GM21576 (cell line): ENCODE measurements around the gene MPC1.
A peak's percentile ranks its signal among the peaks of the same experiment; 100 is the strongest.
"Not testable (repeated sequence)": the region's sequence is repeated elsewhere in the genome, so short reads cannot be mapped to it uniquely, and the experiment has no call there.

Source experiments
- ATAC-seq: cut with Tn5 transposase; IDR thresholded peaks from one replicate; pipeline ENCODE4 v1.9.1; 2021; ENCODE audit warnings: mild to moderate bottlenecking, moderate library complexity; ENCODE audit not compliant: unreplicated experiment

MPC1 gene

DNA sequence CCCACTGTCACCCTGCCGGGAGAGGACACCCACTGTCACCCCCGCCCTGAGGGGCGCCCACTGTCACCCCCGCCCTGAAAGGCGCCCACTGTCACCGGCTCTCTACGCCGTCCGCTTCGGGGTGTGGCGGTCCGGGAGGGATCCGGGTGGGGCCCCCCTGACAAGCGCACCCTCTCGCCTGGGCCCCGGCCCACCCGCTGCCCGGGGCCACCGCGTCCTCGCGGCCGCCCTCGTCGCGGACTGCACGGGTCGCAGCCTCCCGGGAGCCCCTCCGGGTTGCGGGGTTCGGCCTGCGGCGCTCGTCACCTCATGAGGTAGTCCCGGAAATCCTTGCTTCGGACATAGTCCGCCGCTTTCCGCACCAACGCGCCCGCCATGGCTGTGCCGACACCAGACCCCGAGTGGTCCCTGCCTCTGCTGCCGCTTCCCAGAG is 224 bp downstream of the MPC1 start:
- ATAC-seq: peak; percentile 6

DNA sequence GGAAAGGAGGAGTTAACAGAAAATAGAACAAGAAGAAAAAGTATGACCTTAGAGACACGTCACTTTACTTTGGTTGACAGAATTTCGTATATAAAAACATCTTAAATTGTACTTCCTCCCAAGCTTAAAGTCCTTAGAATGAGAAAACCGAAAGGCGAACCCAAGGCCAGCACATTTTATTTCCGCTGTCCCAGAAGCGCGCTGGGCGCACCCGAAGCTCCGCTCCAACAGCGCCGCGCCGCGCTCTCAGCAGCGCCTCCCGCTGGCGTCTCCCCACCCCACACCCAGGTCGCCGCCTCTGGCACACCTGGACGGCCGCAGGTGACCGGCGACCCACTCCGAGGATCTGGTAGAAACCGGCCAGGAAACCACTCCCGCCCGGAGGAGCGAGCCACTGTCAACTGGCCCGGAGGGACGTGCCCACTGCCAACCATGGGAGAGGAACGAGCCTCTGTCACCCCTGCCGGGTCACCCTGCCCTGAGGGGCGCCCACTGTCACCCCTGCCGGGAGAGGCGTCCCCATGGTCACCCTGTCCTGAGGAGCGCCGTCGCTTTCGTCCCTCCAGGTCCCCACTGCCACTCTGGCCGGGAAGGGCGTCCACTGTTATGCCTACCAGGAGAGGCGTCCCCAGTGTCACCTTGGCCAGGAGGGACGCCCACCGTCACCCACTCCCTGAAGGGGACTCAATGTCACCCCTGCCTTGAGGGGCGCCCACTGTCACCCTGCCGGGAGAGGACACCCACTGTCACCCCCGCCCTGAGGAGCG is 824 bp downstream of the MPC1 start:
- peak; percentile 57 for ATAC-seq

DNA sequence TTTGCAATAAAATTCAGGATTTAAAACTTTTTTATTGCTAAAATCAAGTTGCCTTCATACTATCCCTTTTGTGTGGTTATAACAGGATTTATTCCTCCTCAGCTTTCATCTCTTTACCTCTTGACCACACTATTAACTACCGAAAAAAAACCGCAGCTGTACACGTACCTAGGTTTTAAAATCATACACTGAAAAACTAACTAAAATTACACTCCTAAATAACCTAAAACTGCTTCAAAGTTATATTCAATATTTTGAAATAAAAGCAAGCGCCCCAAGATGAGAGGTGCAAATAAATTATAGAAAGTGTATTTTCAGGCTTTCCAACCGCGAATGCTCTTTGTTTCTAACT is 1.4 kb downstream of the MPC1 start:
- no peak for ATAC-seq

DNA sequence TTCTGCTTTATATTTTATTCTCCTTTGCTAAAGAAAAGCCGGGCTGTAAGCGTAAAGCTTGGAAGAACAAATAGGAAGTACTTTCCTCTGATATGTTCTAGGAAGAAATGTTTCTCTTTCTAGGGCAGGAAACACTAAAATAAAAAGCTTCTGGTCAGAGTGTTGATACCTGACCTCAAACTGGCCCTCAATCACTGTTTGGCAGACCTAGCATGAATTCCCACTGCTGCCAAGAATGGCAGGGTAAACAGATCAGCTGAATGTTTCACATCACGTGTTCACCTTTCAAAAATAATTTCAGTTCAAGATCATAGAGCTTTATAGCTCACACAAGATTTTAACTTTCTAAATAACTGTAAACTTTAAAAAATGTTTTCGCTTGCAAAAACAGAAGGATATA is 2.9 kb downstream of the MPC1 start:
- ATAC-seq: no peak

DNA sequence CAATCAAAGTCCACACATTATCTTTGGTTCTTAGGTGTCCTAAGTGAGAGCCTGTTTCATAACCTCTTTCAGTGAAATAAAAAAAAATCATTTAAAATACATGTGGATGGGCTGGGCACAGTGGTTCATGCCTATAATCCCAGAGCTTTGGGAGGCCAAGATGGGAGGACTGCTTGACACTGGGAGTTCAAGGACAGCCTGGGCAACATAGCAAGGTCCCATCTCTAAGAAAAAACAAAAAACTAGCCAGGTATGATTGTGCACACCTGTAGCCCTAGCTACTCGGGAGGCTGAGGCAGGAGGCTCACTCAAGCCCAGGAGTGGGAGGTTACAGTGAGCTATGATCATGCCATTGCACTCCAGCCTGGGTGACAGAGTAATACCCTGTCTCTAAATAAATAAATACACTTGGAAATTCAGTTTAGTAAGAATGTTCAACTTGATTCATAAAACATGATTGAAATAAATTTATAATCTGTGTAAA is 3.6 kb downstream of the MPC1 start:
- ATAC-seq: no peak

DNA sequence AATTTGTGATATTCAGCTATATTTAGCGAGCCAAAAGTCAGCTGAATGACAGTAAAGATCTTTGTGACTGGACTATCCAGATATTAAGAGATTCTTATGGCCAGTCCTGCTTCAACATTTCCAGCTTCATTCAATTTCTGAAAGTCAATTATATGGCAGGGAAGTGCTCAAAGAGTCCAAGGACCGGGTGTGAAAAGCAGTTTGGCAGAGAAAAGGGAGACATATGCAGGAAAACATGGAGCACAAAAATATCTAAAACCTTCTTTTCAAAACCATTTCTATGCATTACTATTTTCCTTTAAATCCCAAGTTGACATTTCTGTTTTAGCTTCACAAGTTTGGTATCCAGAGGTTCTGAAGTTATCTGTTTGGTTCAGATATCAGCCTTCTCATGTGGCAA is 5.0 kb downstream of the MPC1 start:
- ATAC-seq: no peak

DNA sequence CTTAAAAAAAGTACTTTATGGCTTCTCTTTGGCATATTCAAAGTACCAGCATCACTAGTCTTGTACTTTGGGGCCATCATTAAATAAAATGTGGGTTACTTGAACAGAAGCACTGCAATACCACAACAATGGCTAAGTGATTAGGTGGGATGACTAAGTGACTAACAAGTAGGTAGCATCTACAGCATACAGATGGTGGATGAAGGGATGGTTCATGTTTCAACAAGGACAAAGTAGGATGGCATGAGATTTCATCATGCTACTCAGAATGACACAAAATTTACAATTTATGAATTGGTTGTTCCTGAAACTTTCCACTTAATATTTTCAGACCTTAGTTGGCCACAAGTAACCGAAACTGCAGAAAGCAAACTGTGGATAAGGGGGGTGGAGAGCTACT is 7.7 kb downstream of the MPC1 start:
- no peak for ATAC-seq

DNA sequence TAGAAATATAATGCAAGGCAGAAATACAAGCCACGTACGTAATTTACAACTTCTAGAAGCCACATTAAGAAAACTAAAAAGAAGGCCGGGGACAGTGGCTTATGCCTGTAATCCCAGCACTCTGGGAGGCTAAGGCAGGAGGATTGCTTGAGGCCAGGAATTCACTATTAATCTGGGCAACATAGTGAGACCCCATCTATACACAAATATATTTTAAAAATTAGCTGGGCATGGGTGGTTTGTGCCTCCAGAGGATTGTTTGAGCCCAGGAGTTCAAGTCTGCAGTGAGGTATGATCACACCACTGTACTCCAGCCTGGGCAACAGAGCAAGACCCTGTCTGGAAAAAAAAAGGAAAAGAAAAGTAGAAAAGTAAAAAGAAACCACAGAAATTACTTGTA is 12.3 kb downstream of the MPC1 start:
- ATAC-seq: no peak

DNA sequence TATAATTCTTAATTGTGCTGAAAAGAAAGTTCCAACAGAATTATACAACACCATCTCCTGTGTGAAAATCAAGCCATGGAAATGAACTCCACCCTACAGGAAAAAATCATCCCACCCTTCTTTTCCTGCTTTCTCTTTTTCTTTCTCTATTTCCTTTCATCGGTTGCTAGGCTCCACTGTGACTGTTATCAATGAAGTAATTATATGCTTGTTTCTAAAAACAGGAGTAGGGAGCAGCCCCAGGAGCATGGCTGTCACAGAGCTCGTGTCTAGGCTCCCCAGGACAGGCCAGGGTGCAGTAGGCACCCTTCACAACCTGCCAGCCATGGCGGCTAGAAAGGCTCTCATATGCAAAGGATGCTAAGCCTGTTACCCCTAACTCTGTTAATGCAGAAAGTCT is 13.0 kb downstream of the MPC1 start:
- ATAC-seq: no peak

DNA sequence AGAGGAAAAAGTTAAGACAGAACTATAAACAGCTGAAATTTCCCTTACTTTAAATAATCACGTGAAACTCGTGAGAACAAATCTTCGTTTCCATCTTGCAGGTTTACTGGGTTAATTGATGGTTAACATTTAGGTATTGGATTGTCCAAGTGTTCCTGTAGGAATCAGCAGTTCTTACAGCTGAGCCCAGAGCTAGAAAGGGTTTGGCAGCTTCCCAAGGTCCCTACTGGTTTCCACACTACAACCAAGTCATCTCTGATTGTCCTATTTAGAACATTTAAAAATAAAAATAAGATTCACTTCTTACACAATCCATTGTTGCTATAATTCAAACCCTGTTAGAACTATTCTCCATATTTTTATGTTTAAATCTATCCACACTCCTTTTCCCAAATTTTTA is 15.8 kb downstream of the MPC1 start:
- ATAC-seq: no peak

DNA sequence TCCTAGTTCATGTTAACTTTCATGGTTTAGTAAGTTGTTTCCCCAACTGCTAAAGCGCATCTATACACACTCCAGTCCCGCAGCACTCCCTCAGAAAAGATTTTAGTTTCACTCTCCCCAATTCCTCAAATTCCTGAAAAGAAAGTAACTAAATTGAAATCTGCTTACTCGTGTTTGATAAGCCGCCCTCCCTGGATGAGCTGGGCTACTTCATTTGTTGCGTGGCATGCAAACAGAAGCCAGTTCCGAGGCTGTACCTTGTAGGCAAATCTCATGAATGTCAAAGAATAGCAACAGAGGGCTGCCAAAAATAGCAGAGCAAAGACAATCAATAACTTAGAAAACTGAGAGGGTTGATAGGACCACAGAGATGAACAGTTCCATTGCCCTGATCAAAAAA is 16.9 kb downstream of the MPC1 start:
- no peak for ATAC-seq

DNA sequence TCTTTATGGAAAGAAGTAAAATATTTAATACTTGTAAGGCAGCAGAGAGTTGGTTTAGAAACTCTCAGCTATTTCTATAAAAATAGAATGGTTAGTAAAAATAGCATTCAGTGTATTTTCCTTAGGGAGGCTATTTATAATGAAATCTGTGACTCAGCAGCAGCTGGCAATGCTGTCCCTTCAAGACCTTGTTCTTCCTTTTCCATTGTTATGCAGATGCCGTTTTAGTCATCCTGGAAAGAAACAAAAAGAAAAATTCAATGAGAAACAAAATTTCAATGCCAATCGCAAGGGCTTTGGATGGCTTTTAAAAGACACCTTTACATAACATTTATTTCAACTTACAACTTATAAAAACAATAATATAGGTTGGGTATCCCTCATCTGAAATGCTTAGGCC is 17.5 kb downstream of the MPC1 start:
- no peak for ATAC-seq

DNA sequence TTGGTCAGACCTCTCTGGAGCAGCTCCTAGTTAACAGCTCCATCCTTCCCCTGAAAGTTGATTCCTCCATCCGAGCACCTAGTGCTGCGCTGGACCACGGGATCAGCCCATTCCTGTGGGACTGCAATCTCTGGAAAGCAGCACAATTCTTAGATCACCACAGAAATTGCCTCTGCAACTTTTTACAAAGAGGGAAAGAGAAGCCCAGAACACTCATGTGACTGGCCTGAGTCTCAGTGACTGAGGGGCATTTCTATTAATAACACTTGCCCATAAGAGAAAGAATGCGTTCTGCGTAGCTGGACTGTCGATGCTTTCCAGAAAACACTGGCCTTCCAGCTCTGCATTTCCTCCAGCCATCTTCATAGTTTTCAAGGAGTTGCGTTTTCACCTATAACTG is 18.3 kb downstream of the MPC1 start:
- ATAC-seq: no peak

DNA sequence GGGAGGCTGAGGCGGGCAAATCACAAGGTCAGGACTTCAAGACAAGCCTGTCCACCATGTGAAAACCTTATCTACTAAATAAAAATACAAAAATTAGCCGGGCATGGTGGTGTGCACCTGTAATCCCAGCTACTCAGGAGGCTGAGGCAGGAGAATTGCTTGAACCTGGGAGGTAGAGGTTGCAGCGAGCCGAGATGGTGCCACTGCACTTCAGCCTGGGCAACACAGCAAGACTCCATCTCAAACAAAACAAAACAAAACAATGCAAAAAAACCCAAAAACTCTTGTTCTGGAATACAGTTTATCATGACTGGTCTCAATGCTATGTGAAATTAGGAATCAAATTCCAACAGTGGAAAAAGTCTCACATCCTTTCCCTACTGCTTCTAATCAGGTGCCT is 20.3 kb downstream of the MPC1 start:
- ATAC-seq: not testable (repeated sequence)

DNA sequence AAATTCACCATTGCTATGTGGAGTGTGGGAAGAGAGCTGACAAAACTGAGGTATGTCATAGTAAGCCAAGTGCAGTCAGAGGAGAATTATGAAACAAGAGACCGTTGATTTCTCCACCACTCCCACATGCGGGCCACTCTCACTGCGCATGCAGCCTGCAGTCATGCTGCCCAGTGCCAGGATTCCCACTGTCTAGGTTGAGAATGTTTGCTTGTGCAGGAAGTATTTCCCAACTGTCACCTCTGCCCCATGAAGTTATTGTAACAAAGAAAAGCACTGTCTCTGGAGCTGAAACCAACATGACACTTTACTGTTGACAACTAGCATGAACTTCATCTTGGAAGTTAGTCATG is 21.7 kb downstream of the MPC1 start:
- ATAC-seq: no peak

DNA sequence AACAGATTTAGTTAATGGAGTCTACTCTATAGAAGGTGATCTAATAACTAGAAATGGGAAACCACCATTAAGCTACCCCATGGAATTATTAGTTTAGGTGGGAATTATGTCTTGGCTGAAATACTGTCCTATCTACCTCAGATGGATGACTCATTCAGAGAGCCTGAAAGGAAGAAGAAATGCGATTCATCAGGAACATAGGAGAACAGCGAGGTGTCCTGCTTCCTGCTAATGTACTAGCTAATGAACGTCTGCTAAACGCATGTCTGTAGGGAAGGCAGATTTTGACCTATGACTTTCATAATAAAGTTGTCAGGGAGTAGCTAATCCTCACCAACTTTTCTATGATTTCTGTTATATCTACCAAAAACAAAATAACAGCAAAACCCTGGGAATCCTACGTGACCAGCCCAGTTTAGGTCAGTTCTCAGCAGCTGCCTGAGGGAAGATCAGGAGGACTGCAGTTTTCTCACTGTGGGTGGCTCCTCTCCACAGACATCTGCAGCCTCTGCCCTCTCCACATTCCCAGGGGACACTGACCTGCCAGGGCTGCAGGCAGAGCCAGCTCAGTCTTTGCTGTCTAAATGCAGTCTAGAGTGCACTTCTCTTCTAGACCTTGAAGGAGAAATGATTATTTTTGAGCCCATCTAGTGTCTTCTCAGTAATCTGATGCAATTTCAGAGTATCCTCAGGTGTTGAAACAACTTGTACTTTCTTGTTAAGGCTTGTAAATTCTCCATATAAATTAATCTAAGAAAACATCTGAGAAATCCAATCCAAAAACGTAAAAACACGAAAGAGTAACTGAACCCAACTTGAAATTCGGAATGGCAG is 22.3 kb downstream of the MPC1 start:
- ATAC-seq: no peak

DNA sequence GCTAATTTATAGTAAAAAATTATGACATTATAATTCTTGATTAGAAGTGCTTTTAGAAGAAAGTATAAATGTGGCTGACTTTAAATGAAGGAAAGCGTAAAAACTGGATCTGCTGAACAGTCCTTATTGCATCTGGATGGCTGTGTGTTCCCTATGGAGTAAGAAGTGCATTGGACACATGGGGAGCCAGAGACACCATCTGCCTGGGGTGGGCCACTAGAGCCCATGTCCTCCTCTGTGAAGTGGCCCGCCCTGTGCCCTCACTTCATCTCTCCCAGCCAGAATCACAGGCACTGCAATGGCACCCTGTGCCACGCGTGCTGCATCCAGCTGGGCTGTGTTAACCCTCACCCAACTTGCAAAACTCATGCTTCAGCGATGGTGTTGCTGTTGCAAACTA is 27.2 kb downstream of the MPC1 start:
- ATAC-seq: no peak

DNA sequence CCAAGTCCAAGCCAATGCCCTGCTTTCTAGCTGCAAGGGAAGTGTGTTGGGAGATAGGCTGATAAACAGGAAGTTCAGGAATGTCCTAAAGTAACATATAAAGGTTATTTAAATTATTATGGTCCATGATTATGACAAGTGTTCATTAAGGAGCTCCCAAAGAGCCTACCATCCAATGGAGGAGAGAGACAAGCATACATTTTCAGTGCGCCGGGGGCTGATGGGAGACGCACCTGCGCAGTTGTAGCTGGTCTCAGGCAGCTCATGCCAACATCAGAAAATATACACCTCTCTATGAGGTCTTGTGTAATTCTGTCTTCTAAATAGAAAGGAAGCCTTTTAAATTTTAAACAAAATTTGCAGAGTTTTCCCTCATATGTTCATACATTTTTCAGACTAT is 27.8 kb downstream of the MPC1 start:
- ATAC-seq: no peak

DNA sequence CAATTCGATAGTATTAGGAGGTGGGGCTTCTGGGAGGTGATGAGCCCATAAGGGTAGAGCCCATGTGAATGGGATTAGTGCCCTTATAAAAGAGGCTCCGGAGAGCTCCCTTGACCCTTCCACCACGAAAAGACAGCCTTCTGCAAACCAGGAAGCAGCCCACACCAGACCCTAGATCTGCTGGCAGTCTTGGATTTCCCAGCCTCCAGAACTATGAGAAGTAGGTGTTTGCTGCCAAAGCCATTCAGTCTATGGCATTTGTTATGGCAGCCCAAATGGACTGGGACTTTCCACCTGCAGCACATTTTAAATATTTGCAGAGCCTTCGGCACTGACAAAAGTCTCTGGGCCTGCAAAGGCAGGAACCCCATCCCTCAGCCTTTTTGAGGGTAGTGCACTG is 28.6 kb downstream of the MPC1 start:
- ATAC-seq: no peak

DNA sequence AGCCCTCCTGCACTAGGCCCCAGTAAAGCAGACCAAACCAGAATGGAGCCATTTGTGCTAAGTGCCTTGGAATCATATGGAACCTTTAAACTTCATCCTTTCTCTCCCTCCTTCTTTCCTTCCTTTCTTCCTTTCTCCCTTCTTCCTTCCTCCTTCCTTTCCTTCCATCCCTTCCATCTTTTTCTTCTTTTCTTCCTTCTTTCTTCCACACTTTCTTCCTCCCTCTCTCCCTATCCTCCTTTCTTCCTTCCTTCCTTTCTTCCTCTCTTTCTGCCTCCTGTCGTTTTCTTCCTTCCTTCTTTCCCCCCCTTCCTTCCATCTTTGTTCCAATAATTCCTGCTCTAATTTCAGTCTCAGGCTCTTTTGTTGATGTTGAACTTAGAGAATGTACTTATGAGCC is 29.2 kb downstream of the MPC1 start:
- ATAC-seq: no peak

DNA sequence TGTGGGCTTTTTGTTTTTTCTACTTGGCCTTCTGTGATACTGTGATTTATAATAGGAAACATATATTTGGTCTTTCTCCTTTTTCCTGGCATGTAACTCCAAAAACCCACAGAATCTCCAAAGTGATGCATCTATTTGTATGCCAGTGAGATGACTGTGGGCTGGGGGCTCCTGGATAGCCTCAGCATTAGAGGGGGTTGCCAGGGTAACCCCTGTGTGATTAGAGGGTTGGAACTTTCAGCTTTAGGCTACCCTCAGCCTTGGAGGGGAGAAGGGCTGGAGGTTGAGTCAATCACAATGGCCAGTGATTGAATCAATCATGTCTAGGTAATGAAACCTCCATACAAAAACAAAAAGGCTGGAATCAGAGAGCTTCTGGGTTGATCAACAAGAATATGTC is 29.8 kb downstream of the MPC1 start:
- ATAC-seq: no peak

DNA sequence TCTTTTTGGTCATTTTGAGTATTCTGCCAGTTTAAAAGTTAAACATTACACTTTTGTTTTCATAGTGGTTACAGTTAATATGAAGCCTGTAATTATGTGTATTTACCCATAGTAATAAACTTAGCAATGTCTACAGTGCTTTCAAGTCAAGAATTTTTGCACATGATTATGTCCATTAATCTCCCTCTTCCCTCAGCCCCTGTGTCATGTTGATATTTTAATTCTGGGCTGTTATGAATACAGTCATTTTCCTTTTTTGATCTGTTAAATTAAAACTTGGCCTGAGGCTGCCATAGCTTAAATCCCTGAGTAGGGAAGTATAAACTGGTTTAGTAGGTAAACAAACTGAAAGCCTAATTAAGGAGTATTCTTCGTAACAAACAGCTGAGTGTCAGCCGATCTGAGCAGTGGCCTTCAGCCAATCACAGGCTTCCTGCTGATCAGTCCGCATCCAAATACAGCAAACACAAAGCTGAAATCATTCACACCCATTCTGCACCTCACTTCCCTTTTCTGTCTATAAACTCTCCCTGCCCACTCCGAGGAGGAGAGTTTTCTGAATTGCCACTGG is 30.9 kb downstream of the MPC1 start:
- peak; percentile 94 for ATAC-seq
